Camera-type eye (tissue), 1 donor: ENCODE results near the gene XRCC6. TPM values are rescaled to one million over a fixed set of nuclear protein-coding genes. Genes with fewer than 3 reads are reported as not detected.

Experiments
- total RNA-seq: library from RNA; depleted of rRNA; stranded (reverse); fragments of >200 nt; gene quantifications from one replicate; pipeline ENCODE4 v1.2.3, GENCODE V29; 2014

The XRCC6 gene
- total RNA-seq = 246 TPM

DNA sequence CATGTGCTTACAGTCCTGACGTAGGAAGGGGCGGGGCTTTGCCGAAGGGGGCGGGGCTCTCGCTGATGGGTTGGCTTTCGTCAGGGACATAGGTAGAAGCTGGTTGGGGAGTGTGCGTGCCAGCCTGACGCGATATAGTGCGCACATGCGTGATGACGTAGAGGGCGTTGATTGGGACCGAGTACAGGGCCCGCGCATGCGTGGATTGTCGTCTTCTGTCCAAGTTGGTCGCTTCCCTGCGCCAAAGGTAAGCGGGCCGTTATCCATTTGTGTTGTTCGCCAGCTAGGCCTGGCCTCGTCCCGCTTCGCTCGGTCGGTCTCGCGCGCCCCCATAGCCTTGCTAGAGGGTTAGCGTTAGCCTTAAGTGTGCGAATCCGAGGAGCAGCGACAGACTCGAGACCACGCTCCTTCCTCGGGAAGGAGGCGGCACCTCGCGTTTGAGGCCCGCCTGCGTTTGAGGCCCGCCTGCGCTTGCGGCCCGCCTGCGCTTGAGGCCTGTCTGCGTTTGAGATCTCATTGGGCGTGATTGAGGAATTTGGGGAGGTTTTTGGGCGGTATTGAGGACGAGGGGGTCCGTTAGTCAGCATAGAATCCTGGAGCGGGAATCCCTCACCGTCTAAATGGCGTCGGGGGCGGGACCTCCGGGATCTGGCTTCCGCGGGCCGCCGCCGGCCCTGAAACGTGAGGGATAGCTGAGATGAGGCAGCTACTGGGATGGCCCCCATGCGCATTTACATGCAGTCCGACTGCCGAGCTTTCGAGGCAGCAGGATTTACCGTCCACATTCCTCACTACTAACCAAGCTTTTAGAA lies at the start of gene XRCC6:
XRCC6 (plus strand) TSS at position 197 of the 812 bp plus-strand sequence. CDS start 710 bp downstream, outside the sequence.

GRCh38 chr22:41589391-41590241 lies 31.5 kb upstream of the XRCC6 start, which contains the start of gene PMM1:
Gene PMM1 (minus strand): TSS chr22:41589840. CDS start chr22:41589805, 35 bp downstream.

GRCh38 chr22:41620589-41621098 lies 451 bp upstream of the XRCC6 start, which contains the start of gene DESI1:
Gene DESI1 (minus strand): TSS chr22:41621043. CDS start chr22:41620839, 204 bp downstream.

GRCh38 chr22:41688365-41689211 lies 67.5 kb downstream of the XRCC6 start, which contains the start of gene SNU13:
Gene SNU13 (minus strand): TSS chr22:41688867. CDS start chr22:41688796, 71 bp downstream.

GRCh38 chr22:41699264-41700107 lies 78.4 kb downstream of the XRCC6 start, which contains the start of gene MEI1:
Gene MEI1 (plus strand): TSS chr22:41699503. CDS start chr22:41699539, 36 bp downstream.

Other genes starting within 250 kb of the XRCC6 start
- gene TEF, start 239.4 kb upstream of the XRCC6 start, total RNA-seq = 25.1 TPM
- 53.4 TPM for gene TOB2, start 174.5 kb upstream of the XRCC6 start, total RNA-seq
- 37.9 TPM for gene PHF5A, start 152.6 kb upstream of the XRCC6 start, total RNA-seq
- gene ACO2, start 152.2 kb upstream of the XRCC6 start, total RNA-seq = 88.2 TPM
- gene POLR3H, start 76.8 kb upstream of the XRCC6 start, total RNA-seq = 22.3 TPM
- 4.8 TPM for gene CSDC2, start 60.3 kb upstream of the XRCC6 start, total RNA-seq
- gene PMM1, start 31.5 kb upstream of the XRCC6 start, total RNA-seq = 18.6 TPM
- gene DESI1, start 252 bp upstream of the XRCC6 start, total RNA-seq = 18.5 TPM
- gene SNU13, start 67.6 kb downstream of the XRCC6 start, total RNA-seq = 75.9 TPM
- gene MEI1, start 78.2 kb downstream of the XRCC6 start, total RNA-seq = 0.82 TPM
- 33.7 TPM for gene CCDC134, start 179.4 kb downstream of the XRCC6 start, total RNA-seq
- gene SREBF2, start 211.8 kb downstream of the XRCC6 start, total RNA-seq = 67.0 TPM